WTC11 (cell line): ENCODE results near the gene NCKAP5. TPM values are rescaled to one million over a fixed set of nuclear protein-coding genes. Genes with fewer than 3 reads are reported as not detected.

ENCODE experiments used
- ATAC-seq: fragments of 200-7000 bp; cut with Tn5 transposase; 2 replicates; pipeline ENCODE4 v1.10.0; 2021; ENCODE audit warnings: mild to moderate bottlenecking, moderate library complexity
- CTCF ChIA-PET: fragments of 300-600 bp; sonication (Branson Sonifier 250); formaldehyde crosslinking; loops from one replicate; lab custom pipeline; 2021; ENCODE audit warnings: antibody characterized with exemption; lab: Charles Lee
- POLR2A ChIA-PET: fragments of 350-600 bp; sonication (Branson Sonifier 250); formaldehyde crosslinking; loops from one replicate; lab custom pipeline; 2021; ENCODE audit warnings: antibody characterized with exemption; lab: Charles Lee
- DNase-seq: peaks from one replicate; pipeline ENCODE4 v3.0.0; 2021; ENCODE audit warnings: low spot score
- H3K27ac Mint-ChIP-seq: 2 replicates; pipeline ENCODE4 v1.8.0; 2021; ENCODE audit warnings: mixed read lengths
- H3K27me3 Mint-ChIP-seq: 2 replicates; pipeline ENCODE4 v1.8.0; 2021; ENCODE audit warnings: low read depth, mild to moderate bottlenecking, moderate library complexity, mixed read lengths
- H3K36me3 Mint-ChIP-seq: 2 replicates; pipeline ENCODE4 v1.8.0; 2021; ENCODE audit warnings: mixed read lengths
- H3K4me1 Mint-ChIP-seq: 2 replicates; pipeline ENCODE4 v1.8.0; 2022; ENCODE audit warnings: mixed read lengths
- H3K4me3 Mint-ChIP-seq: 2 replicates; pipeline ENCODE4 v1.8.0; 2021; ENCODE audit warnings: mild to moderate bottlenecking, moderate library complexity, mixed read lengths
- H3K9me3 Mint-ChIP-seq: 2 replicates; pipeline ENCODE4 v1.8.0; 2021; ENCODE audit warnings: mixed read lengths
- EMX1 ChIP-seq: fragments of 250-450 bp; sonication (Bioruptor Pico); IDR thresholded peaks from 2 replicates; pipeline ENCODE4 v1.8.0; 2021; ENCODE audit warnings: mild to moderate bottlenecking
- FOXJ3 ChIP-seq: sonication (generic); formaldehyde crosslinking; IDR thresholded peaks from 2 replicates; pipeline ENCODE4 v1.9.0; 2021; ENCODE audit warnings: missing genetic modification reagents, mild to moderate bottlenecking, borderline replicate concordance
- NFYB ChIP-seq: sonication (generic); formaldehyde crosslinking; conservative IDR thresholded peaks from 2 replicates; pipeline ENCODE4 v1.8.0; 2022; ENCODE audit warnings: low read depth, missing genetic modification reagents
- PRDM15 ChIP-seq: sonication (generic); formaldehyde crosslinking; IDR thresholded peaks from 2 replicates; pipeline ENCODE4 v1.8.0; 2022; ENCODE audit warnings: missing genetic modification reagents
- STAT6 ChIP-seq: sonication (generic); formaldehyde crosslinking; conservative IDR thresholded peaks from 2 replicates; pipeline ENCODE4 v1.8.1; 2023; ENCODE audit warnings: mild to moderate bottlenecking, low read depth, missing genetic modification reagents, moderate library complexity
- ZBTB43 ChIP-seq: sonication (generic); formaldehyde crosslinking; IDR thresholded peaks from 2 replicates; pipeline ENCODE4 v1.8.1; 2023; ENCODE audit warnings: mild to moderate bottlenecking, missing genetic modification reagents
- total RNA-seq: library from RNA; stranded (reverse); gene quantifications from 3 replicates; pipeline ENCODE4 v1.2.3, GENCODE V29; 2021
- TF ChIP-seq, protein P1 (sequence below): fragments of 250-450 bp; sonication (Bioruptor Pico); IDR thresholded peaks from 2 replicates; pipeline ENCODE4 v1.8.0; 2021; ENCODE audit warnings: mild to moderate bottlenecking
- TF ChIP-seq, protein P2 (sequence below): fragments of 250-450 bp; sonication (Bioruptor Pico); conservative IDR thresholded peaks from 2 replicates; pipeline ENCODE4 v1.9.0; 2021; ENCODE audit warnings: mild to moderate bottlenecking
- TF ChIP-seq, protein P3 (sequence below): fragments of 250-450 bp; sonication (Bioruptor Pico); IDR thresholded peaks from 2 replicates; pipeline ENCODE4 v1.9.0; 2021; ENCODE audit warnings: mild to moderate bottlenecking, borderline replicate concordance
- TF ChIP-seq, protein P4 (sequence below): sonication (generic); formaldehyde crosslinking; IDR thresholded peaks from 2 replicates; pipeline ENCODE4 v1.8.1; 2023; ENCODE audit warnings: mild to moderate bottlenecking, missing genetic modification reagents

Gene NCKAP5
- total RNA-seq, 1 experiment from 2014 or later: 0.55 TPM

- TF ChIP-seq, protein P1, sequence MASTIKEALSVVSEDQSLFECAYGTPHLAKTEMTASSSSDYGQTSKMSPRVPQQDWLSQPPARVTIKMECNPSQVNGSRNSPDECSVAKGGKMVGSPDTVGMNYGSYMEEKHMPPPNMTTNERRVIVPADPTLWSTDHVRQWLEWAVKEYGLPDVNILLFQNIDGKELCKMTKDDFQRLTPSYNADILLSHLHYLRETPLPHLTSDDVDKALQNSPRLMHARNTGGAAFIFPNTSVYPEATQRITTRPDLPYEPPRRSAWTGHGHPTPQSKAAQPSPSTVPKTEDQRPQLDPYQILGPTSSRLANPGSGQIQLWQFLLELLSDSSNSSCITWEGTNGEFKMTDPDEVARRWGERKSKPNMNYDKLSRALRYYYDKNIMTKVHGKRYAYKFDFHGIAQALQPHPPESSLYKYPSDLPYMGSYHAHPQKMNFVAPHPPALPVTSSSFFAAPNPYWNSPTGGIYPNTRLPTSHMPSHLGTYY (CRISPR knock-in tag): no peak
- no peak for TF ChIP-seq EMX1 (CRISPR knock-in tag)
- TF ChIP-seq, protein P2, sequence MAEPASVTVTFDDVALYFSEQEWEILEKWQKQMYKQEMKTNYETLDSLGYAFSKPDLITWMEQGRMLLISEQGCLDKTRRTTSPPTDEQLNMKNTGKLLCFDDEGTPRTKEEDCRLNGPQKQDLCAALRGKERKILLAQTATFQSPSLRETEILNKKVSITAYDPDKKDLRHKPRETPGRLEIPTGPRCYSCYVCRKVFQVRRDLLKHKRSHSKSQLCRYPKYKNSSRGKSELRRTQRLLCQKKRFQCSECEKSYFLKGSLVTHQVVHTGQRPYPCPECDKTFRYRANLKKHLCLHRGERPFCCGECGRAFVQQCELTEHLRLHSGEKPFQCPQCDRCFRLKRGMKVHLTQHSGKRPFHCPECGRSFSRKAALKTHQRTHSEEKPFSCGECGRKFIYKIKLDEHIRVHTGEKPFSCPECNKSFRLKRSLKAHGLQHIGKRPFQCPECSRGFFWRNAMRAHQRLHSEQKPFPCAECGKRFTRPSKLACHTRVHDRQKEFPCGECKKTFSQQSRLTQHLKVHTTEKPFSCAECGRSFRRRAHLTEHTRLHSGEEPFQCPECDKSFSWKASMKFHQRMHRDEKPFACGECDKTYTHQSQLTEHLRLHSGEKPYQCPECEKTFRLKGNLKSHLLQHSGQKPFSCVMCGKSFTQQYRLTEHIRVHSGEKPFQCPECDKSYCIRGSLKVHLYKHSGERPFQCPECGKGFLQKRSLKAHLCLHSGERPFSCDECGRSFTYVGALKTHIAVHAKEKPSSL: no peak
These were observed 876.7 kb downstream of the NCKAP5 start (continued) for GRCh38 chr2:132691556-132691955.

DNA sequence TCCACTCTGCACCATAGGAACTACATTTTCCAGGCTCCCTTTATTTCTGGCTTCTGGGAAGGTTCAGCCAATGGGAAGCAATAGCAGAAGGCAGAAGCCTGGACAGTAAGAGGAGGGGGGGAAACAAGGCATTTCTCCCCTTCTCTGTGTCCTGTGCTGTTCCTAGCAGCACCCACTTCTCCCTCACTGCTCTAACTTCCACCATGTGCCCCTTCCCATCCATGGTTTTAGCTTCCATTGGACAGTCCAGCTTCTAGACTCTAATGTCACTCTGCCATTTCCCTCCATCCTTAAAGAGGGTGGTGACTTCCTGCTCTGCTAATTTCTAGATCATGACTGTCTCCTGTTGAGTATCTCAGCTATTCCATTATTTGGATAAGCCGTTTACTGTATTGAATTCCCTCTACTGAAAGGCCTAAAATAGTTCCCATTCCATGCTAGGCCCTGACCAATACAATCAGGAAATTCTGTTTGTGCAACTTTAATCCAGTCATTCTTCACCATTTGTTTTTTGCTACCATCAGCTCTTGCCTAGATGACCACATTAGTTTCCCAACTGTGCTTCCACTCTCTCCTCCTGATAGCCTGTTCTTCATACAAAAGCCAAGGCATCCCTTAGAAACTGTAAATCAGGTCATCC is 877.5 kb downstream of the NCKAP5 start:
- ChIA-PET POLR2A (no interaction called here), CTCF (no interaction called here)
- Mint-ChIP-seq H3K27ac (no peak overlapping the region), H3K9me3 (peaks cover 13% of the 10 kb centered on the region), H3K36me3 (no peaks in the 10 kb centered on the region), H3K4me1 (peaks cover 11% of the 10 kb centered on the region), H3K4me3 (no peak overlapping the region), H3K27me3 (no peaks in the 10 kb centered on the region)
- DNase-seq (no peak), ATAC-seq (no peak)
- TF ChIP-seq, protein P3, sequence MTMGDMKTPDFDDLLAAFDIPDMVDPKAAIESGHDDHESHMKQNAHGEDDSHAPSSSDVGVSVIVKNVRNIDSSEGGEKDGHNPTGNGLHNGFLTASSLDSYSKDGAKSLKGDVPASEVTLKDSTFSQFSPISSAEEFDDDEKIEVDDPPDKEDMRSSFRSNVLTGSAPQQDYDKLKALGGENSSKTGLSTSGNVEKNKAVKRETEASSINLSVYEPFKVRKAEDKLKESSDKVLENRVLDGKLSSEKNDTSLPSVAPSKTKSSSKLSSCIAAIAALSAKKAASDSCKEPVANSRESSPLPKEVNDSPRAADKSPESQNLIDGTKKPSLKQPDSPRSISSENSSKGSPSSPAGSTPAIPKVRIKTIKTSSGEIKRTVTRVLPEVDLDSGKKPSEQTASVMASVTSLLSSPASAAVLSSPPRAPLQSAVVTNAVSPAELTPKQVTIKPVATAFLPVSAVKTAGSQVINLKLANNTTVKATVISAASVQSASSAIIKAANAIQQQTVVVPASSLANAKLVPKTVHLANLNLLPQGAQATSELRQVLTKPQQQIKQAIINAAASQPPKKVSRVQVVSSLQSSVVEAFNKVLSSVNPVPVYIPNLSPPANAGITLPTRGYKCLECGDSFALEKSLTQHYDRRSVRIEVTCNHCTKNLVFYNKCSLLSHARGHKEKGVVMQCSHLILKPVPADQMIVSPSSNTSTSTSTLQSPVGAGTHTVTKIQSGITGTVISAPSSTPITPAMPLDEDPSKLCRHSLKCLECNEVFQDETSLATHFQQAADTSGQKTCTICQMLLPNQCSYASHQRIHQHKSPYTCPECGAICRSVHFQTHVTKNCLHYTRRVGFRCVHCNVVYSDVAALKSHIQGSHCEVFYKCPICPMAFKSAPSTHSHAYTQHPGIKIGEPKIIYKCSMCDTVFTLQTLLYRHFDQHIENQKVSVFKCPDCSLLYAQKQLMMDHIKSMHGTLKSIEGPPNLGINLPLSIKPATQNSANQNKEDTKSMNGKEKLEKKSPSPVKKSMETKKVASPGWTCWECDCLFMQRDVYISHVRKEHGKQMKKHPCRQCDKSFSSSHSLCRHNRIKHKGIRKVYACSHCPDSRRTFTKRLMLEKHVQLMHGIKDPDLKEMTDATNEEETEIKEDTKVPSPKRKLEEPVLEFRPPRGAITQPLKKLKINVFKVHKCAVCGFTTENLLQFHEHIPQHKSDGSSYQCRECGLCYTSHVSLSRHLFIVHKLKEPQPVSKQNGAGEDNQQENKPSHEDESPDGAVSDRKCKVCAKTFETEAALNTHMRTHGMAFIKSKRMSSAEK (CRISPR knock-in tag): no peak
- no peak for TF ChIP-seq STAT6 (CRISPR knock-in tag)
- no peak for TF ChIP-seq NFYB
- TF ChIP-seq PRDM15 (CRISPR knock-in tag): no peak
- TF ChIP-seq, protein P4, sequence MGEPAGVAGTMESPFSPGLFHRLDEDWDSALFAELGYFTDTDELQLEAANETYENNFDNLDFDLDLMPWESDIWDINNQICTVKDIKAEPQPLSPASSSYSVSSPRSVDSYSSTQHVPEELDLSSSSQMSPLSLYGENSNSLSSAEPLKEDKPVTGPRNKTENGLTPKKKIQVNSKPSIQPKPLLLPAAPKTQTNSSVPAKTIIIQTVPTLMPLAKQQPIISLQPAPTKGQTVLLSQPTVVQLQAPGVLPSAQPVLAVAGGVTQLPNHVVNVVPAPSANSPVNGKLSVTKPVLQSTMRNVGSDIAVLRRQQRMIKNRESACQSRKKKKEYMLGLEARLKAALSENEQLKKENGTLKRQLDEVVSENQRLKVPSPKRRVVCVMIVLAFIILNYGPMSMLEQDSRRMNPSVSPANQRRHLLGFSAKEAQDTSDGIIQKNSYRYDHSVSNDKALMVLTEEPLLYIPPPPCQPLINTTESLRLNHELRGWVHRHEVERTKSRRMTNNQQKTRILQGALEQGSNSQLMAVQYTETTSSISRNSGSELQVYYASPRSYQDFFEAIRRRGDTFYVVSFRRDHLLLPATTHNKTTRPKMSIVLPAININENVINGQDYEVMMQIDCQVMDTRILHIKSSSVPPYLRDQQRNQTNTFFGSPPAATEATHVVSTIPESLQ (CRISPR knock-in tag): no peak
- TF ChIP-seq ZBTB43: no peak
- no peak for TF ChIP-seq FOXJ3 (CRISPR knock-in tag)
